Endothelial cell of coronary artery (primary cell): ENCODE measurements around the gene CNR2. TPM values are rescaled to one million over a fixed set of nuclear protein-coding genes. Genes with fewer than 3 reads are reported as not detected.

Experiments used
- total RNA-seq: library from RNA; depleted of rRNA; stranded (reverse); fragments of >200 nt; gene quantifications from 2 replicates; pipeline ENCODE4 v1.2.3, GENCODE V29; 2014

Gene CNR2
- total RNA-seq = not detected in 2 replicates

DNA sequence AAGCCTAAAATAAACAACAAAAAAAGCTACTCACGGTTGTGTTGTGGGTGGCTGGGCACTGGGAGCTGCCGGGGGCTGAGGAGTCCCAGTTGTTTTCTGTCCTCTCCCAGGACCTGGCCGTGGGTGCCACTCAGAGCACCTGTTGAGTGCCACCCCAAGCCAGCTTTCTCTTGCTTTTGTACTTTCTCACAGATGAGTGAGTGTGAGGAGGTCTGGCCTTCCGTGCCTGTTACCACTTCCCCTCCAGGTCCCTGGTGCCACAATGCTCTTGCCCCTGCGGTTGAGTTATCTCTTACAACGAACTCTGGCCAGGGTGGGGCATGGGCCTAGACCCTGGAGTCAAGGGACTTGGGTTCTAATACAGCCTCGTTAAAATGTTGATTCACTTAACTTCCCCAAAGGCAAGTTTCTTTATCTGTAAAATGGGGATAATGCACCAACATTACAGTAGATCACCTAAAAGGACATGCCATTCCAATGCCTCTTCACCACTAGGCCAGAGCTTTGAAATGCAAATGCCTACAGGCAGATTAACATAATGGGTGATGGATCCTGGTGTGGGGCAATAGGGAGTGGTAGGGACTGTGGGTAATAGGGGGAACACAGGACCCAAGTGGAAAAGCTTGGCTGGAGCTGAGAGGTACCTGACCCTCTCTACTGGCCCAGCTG lies at the start of gene CNR2:
TSS of gene CNR2 (minus strand) at position 151 of the 669 bp plus-strand sequence. CDS start 37,745 bp downstream, outside the sequence.

DNA sequence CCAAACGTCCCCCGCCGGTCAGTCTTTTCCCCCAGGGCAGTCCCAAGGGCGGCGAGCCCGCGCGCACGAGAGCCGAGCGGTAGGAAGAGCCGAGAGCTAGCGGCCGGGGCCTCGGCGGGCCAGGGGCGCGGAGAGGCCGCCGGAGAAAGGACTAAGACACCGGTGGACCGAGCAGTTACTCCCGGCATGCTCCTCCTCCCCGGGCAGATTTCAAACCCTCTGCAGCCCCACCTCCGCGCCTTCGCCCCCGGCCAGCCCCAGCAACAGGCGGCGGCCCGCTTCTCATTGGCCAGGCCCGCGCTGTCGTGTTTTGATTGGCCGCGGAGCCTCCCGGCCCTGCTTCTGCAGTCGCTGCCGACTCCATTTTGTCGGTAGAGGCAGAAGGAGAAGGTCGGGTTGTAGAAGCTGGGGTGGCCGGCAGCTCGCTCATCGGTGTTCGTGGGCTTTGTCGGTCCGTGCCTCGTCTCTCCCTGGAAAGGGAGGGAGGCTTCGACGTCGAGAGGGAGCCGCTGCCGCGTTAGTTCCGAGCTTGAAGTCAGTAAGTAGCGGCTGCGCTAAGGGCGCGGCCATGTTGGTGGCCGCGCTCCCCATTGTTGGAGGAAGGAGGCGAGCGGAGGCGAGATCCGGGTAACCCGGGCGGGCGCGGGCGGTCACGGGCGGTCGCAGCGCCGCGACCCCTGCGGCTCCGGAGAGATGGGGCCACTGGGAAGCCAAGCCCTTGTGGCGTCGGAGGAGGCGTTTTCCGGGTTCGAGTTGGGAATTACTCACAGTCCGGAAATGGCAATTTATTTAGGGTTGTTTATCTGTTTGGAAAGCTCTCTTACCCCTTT lies 46.5 kb upstream of the CNR2 start, which contains the start of gene PNRC2:
TSS of gene PNRC2 (plus strand) at position 368 of the 830 bp plus-strand sequence. CDS start 1,630 bp downstream, outside the sequence.

DNA sequence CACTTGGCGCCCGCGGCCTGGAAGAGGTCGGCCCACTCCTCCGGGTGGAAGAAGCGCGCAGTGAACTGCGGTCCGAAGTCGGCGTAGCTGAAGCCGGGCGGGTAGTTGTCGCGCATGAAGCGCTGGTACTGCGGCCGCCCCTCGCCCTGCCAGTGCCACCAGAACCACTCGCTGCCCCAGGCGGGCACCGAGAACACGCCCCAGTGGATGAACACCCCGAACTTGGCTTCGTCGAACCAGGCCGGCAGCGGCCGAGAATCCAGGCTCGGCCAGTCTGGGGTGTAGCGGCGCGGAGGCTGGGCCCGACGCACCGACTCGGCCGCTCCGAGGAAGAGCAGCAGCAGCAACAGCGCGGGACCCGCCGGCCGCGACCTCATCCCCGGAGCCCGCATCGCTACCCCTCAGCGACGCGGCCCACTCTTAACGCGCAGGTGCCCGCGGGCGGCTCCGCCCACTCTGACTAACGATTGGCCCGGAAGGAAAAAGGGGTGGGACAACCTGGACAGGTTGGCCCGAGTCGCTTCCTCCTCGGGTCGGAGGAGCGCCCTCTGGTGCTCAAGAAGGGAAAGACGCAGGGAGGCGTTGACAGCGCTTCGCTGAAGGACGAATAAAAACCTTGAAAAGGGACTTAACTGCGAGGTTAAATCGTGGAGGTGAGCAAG lies 45.1 kb downstream of the CNR2 start, which contains the start of gene FUCA1:
TSS of gene FUCA1 (minus strand) at position 396 of the 662 bp plus-strand sequence. CDS start at position 392, 4 bp downstream.

GRCh38 chr1:23825076-23825761 lies 87.9 kb downstream of the CNR2 start, which contains the start of gene HMGCL:
TSS of gene HMGCL (minus strand) at chr1:23825429. CDS start at chr1:23825415, 14 bp downstream.

Other genes starting within 250 kb of the CNR2 start
- 1,783 and 1,841 TPM in 2 replicates for gene RPL11, start 221.6 kb downstream of the CNR2 start, total RNA-seq
- 20.8 and 21.6 TPM in 2 replicates for gene ELOA, start 169.9 kb downstream of the CNR2 start, total RNA-seq
- gene PITHD1, start 134.9 kb downstream of the CNR2 start, total RNA-seq = 36.0 and 37.2 TPM in 2 replicates
- gene LYPLA2, start 122.2 kb downstream of the CNR2 start, total RNA-seq = 77.0 and 107 TPM in 2 replicates
- 42.7 and 52.2 TPM in 2 replicates for gene GALE, start 112.6 kb downstream of the CNR2 start, total RNA-seq
- 30.6 and 42.8 TPM in 2 replicates for gene HMGCL, start 87.9 kb downstream of the CNR2 start, total RNA-seq
- 6.6 and 8.2 TPM in 2 replicates for gene FUCA1, start 45.1 kb downstream of the CNR2 start, total RNA-seq
- gene PNRC2, start 46.5 kb upstream of the CNR2 start, total RNA-seq = 109 and 176 TPM in 2 replicates
- 92.8 and 112 TPM in 2 replicates for gene SRSF10, start 67.0 kb upstream of the CNR2 start, total RNA-seq
- gene MYOM3, start 198.8 kb upstream of the CNR2 start, total RNA-seq = 0.09 and 0.28 TPM in 2 replicates
- gene IL22RA1, start 229.8 kb upstream of the CNR2 start, total RNA-seq = under 0.01 TPM in 1 of 2 replicates, not detected in the other